Fibroblast of villous mesenchyme (primary cell): ENCODE results near the gene PKHD1. TPM values are rescaled to one million over a fixed set of nuclear protein-coding genes. Genes with fewer than 3 reads are reported as not detected.

Experiments
- DNase-seq: peaks from one replicate; pipeline ENCODE4 v3.0.0-alpha.2; 2010; ENCODE audit warnings: low read depth
- H3K4me3 ChIP-seq: 2 replicates; pipeline ENCODE4 v1.5.1; 2011; ENCODE audit warnings: low read depth, mild to moderate bottlenecking, low read length
- total RNA-seq: library from RNA; depleted of rRNA; stranded (reverse); fragments of >200 nt; gene quantifications from 2 replicates; pipeline ENCODE4 v1.2.3, GENCODE V29; 2012
- TF ChIP-seq, protein P1 (sequence below): IDR thresholded peaks from 2 replicates; pipeline ENCODE4 v1.5.1; 2012; ENCODE audit warnings: low read depth, mild to moderate bottlenecking, low read length; ENCODE audit not compliant: insufficient read depth

PKHD1 gene
- total RNA-seq, 1 donor = not detected

GRCh38 chr6:51644426-51644825 is 443.0 kb downstream of the PKHD1 start:
- no peak for DNase-seq
- TF ChIP-seq, protein P1, sequence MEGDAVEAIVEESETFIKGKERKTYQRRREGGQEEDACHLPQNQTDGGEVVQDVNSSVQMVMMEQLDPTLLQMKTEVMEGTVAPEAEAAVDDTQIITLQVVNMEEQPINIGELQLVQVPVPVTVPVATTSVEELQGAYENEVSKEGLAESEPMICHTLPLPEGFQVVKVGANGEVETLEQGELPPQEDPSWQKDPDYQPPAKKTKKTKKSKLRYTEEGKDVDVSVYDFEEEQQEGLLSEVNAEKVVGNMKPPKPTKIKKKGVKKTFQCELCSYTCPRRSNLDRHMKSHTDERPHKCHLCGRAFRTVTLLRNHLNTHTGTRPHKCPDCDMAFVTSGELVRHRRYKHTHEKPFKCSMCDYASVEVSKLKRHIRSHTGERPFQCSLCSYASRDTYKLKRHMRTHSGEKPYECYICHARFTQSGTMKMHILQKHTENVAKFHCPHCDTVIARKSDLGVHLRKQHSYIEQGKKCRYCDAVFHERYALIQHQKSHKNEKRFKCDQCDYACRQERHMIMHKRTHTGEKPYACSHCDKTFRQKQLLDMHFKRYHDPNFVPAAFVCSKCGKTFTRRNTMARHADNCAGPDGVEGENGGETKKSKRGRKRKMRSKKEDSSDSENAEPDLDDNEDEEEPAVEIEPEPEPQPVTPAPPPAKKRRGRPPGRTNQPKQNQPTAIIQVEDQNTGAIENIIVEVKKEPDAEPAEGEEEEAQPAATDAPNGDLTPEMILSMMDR = no peak
- H3K4me3 ChIP-seq = no peak overlapping the region

DNA sequence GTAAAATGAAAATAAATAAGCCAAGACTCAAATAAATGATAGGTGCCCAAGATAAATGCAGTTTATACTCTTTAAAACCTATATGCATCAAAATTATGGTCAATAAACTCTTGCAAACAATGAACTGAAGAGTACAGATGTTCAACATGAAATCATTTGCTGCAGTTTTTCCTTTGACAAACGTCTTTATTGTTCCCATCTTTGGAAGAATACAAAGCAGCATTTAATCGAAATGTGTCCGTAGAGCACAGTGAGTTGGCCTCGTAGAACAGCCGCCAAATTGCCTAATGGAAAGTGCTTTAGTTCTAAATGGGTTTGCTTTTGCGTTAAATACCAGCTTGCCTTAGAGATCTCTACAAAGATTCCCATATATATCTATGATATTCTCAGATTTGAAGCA is 447.4 kb downstream of the PKHD1 start:
- no peak overlapping the region for H3K4me3 ChIP-seq
- no peak for DNase-seq
- TF ChIP-seq, protein P1 = no peak

DNA sequence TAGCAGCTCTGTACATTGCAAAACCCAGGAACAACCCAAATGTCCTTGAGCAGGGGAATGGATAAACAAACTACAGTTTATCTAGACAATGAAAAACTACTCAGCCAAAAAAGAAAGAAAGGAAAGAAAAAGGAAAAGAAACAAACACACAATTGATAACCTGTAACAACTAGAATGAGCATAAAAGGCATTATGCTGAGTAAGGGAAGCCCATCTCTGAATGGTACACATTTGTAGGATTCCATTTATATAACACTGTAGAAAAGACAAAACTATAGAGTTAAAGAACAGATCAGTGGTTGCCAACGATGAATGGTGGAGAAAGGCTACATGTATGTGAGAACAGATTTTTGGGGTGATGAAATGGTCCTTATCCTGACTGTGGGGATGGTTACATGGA is 454.0 kb downstream of the PKHD1 start:
- H3K4me3 ChIP-seq = no peak overlapping the region
- TF ChIP-seq, protein P1 = no peak
- no peak for DNase-seq

- DNase-seq = no peak
- TF ChIP-seq, protein P1 = no peak
- H3K4me3 ChIP-seq = no peak overlapping the region
These were observed 457.4 kb downstream of the PKHD1 start for GRCh38 chr6:51630011-51630410.

DNA sequence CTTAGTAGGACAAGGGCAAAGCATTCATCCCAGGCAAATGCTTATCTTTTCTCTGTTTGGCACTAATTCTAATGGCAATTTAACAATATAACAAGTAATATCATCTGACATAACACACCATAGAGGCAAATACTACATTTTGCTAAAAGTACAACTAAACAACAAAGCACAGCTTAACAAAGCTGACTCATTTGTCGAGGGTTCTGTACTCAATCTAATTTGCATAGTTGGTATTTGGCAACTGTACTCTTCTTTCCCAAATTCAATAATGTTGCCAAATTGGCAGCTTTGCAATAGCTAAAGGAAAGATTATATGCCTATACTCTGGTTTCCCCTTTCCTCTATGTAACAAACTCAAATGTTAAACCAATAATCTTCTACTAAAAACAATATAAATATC is 461.0 kb downstream of the PKHD1 start:
- no peak overlapping the region for H3K4me3 ChIP-seq
- DNase-seq = no peak
- TF ChIP-seq, protein P1 = no peak

- DNase-seq = no peak
- TF ChIP-seq, protein P1 = no peak
- no peak overlapping the region for H3K4me3 ChIP-seq
These were observed 461.8 kb downstream of the PKHD1 start for GRCh38 chr6:51625566-51625965.

DNA sequence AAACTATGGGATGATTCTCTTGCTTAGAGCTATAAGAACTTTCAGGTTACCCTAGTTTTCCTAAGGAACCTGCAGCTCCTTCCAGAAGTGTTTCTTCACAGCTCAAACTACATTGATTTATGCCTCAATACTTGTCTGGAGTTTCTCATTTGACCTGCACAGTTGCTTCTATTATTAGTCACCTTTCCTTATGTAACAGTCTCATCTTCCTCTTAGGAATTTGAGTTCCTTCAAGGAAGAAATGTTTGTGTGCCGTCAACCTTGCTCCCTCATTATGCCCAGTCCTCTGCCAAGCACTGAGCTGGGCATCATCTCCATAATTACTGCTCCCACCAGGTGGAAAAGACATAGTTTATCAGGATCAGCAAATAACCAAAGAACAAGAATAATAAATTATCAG is 466.4 kb downstream of the PKHD1 start:
- H3K4me3 ChIP-seq = no peak overlapping the region
- no peak for DNase-seq
- TF ChIP-seq, protein P1 = no peak
